GM12872 (cell line): Measurements from ENCODE around the gene NUAK2.

Source experiments
- CTCF ChIP-seq: IDR thresholded peaks from 3 replicates; pipeline ENCODE4 v1.5.1; 2011; ENCODE audit warnings: low read depth, mild to moderate bottlenecking, low read length, moderate library complexity; ENCODE audit not compliant: insufficient read depth

Gene NUAK2

GRCh38 chr1:205287767-205288559 lies 33.6 kb downstream of the NUAK2 start:
- TF ChIP-seq CTCF, result 0 out of 3 replicates have a peak, but pooled peaks have one; percentile 17

- TF ChIP-seq CTCF, result no peak
Observed at GRCh38 chr1:205287076-205287475, 34.5 kb downstream of the NUAK2 start.

GRCh38 chr1:205286335-205286950 lies 35.1 kb downstream of the NUAK2 start:
- no peak for TF ChIP-seq CTCF

GRCh38 chr1:205285381-205286101 lies 36.0 kb downstream of the NUAK2 start:
- no peak for TF ChIP-seq CTCF

DNA sequence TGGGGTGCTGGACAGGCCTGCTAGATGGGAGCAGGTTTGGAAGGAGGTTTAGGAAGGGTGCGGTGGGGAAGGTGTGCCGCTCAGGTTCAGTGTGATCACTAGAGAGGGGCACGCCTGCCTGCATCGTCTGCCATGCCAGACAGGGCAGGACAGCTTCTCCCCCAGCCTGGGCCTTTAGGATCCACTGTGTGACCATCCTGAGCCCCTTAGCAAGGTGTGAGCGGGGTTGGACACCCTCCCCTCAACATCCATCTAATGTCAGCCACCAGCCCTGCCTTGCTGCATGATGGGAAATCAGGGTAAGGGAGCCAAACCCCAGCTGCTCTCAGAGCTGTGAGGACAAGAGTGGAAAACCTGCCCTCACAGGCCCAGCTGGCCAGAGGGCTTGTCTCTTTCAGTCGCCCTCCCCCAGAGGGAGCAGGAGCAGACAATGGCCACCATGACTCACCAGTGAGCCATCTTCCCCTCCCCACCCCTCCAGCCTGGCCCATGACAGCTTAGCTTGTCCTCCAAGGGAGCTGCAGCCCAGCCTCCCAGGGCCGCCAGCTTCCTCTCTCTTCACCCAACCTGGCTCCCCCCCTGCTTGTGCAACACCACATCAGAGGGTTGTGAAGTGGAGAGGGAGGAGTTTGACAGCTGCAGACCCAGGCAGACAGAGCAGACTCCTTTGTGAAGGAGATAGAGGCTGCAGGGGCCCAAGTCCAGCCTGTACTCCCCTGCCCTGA lies 37.0 kb downstream of the NUAK2 start:
- TF ChIP-seq CTCF, result no peak

GRCh38 chr1:205283270-205284147 lies 38.0 kb downstream of the NUAK2 start:
- TF ChIP-seq CTCF, result no peak
